Fibroblast of lung (primary cell): Measurements from ENCODE around the gene ODAD3. TPM values are rescaled to one million over a fixed set of nuclear protein-coding genes. Genes with fewer than 3 reads are reported as not detected.

Experiments
- DNase-seq, 2 donors: peaks; one replicate each; pipeline versions ENCODE4 v3.0.0 to v3.0.0-alpha.2; 2010; ENCODE audit warnings: low read depth in 2 of 2
- H2AFZ ChIP-seq: 2 replicates; pipeline ENCODE4 v1.5.1; 2012; ENCODE audit warnings: low read length, control low read depth, inconsistent platforms
- H3K27ac ChIP-seq: 2 replicates; pipeline ENCODE4 v1.5.1; 2011; ENCODE audit warnings: low read length, control low read depth; ENCODE audit not compliant: insufficient read depth
- H3K27me3 ChIP-seq: 2 replicates; pipeline ENCODE4 v1.5.1; 2011; ENCODE audit warnings: mild to moderate bottlenecking, low read length; ENCODE audit not compliant: control insufficient read depth, insufficient read depth
- H3K36me3 ChIP-seq: 2 replicates; pipeline ENCODE4 v1.5.1; 2011; ENCODE audit warnings: low read length; ENCODE audit not compliant: control insufficient read depth, insufficient read depth
- H3K4me1 ChIP-seq: 2 replicates; pipeline ENCODE4 v1.5.1; 2011; ENCODE audit warnings: low read length; ENCODE audit not compliant: control insufficient read depth, insufficient read depth; ENCODE audit errors: extremely low read depth
- H3K4me2 ChIP-seq: 2 replicates; pipeline ENCODE4 v1.5.1; 2011; ENCODE audit warnings: low read length, control low read depth; ENCODE audit not compliant: insufficient read depth; ENCODE audit errors: extremely low read depth
- H3K4me3 ChIP-seq, 4 experiments: fragments of 200-600 bp in 1 of 4; sonication (generic) in 1 of 4; replicated peaks in 1 of 4; 2 replicates each; pipeline ENCODE4 v1.5.1; 2011 to 2016; ENCODE audit warnings: low read length in 4 of 4, low read depth in 3 of 4, mild to moderate bottlenecking in 3 of 4, control low read depth in 2 of 4, inconsistent platforms in 1 of 4, mixed read lengths in 1 of 4; ENCODE audit not compliant: insufficient read depth in 1 of 4; ENCODE audit errors: control extremely low read depth in 1 of 4
- H3K79me2 ChIP-seq: 2 replicates; pipeline ENCODE4 v1.5.1; 2012; ENCODE audit warnings: mild to moderate bottlenecking, low read length, inconsistent platforms; ENCODE audit not compliant: control insufficient read depth, insufficient read depth
- H3K9ac ChIP-seq: 2 replicates; pipeline ENCODE4 v1.5.1; 2011; ENCODE audit warnings: mild to moderate bottlenecking, low read length, control low read depth; ENCODE audit not compliant: insufficient read depth
- H3K9me3 ChIP-seq: 2 replicates; pipeline ENCODE4 v1.5.1; 2012; ENCODE audit warnings: low read depth, low read length; ENCODE audit not compliant: control insufficient read depth, insufficient read depth
- H4K20me1 ChIP-seq: 2 replicates; pipeline ENCODE4 v1.5.1; 2011; ENCODE audit warnings: low read length; ENCODE audit not compliant: control insufficient read depth, insufficient read depth; ENCODE audit errors: extremely low read depth
- CTCF ChIP-seq, 2 donors: IDR thresholded peaks in 1 of 2; conservative IDR thresholded peaks in 1 of 2; 1 replicate in 1 of 2; 2 replicates in 1 of 2; pipeline ENCODE4 v1.5.1; 2011 to 2012; ENCODE audit warnings: low read length in 2 of 2, control low read depth in 1 of 2, inconsistent platforms in 1 of 2, low read depth in 1 of 2, mild to moderate bottlenecking in 1 of 2
- EZH2 ChIP-seq: IDR thresholded peaks from 2 replicates; pipeline ENCODE4 v1.5.1; 2012; ENCODE audit warnings: low read length, control low read depth, mild to moderate bottlenecking; ENCODE audit errors: missing control alignments
- polyA plus RNA-seq, 2 donors: library from polyadenylated mRNA; depleted of rRNA in 1 of 2; stranded (reverse) in 1 of 2; unstranded in 1 of 2; fragments of >200 nt; gene quantifications; 2 replicates each; pipeline ENCODE4 v1.2.1, GENCODE V29; 2011 to 2012; ENCODE audit warnings: missing spikeins in 1 of 2
- total RNA-seq: library from RNA; depleted of rRNA; stranded (reverse); fragments of >200 nt; gene quantifications from 2 replicates; pipeline ENCODE4 v1.2.1, GENCODE V29; 2014

ODAD3 gene
- total and polyA plus RNA-seq, 2 donors (not counting 1 experiment from before 2014, with no cell fraction given) = 0.32 to 0.66 TPM

GRCh38 chr19:11465600-11465999, 30.7 kb upstream of the ODAD3 start:
- Histone ChIP-seq H3K9ac (no peak overlapping the region), H3K4me3 (no peak overlapping the region), H4K20me1 (no peaks in the 10 kb centered on the region), H3K27me3 (no peaks in the 10 kb centered on the region), H3K27ac (no peak overlapping the region), H2AFZ (no peak overlapping the region), H3K36me3 (no peaks in the 10 kb centered on the region), H3K4me1 (no peaks in the 10 kb centered on the region), H3K4me2 (no peak overlapping the region), H3K9me3 (no peaks in the 10 kb centered on the region), H3K79me2 (no peaks in the 10 kb centered on the region)
- no peak for TF ChIP-seq CTCF (conservative IDR thresholded peaks at IDR 0.05 in 1 of 2, IDR thresholded peaks at IDR 0.05 in 1 of 2; ENCODE audit: low read depth in 1 of 2, low read length in 2 of 2)
- no peak for TF ChIP-seq EZH2
- DNase-seq = no peak

- Histone ChIP-seq H3K4me2 (no peak overlapping the region), H3K9ac (no peak overlapping the region), H3K4me1 (no peaks in the 10 kb centered on the region), H2AFZ (no peak overlapping the region), H3K4me3 (no peak overlapping the region), H4K20me1 (no peaks in the 10 kb centered on the region), H3K9me3 (no peaks in the 10 kb centered on the region), H3K27me3 (no peaks in the 10 kb centered on the region), H3K36me3 (no peaks in the 10 kb centered on the region), H3K79me2 (no peaks in the 10 kb centered on the region), H3K27ac (no peak overlapping the region)
- no peak for TF ChIP-seq EZH2
- TF ChIP-seq CTCF (conservative IDR thresholded peaks at IDR 0.05 in 1 of 2, IDR thresholded peaks at IDR 0.05 in 1 of 2; ENCODE audit: low read depth in 1 of 2, low read length in 2 of 2) = no peak
- no peak for DNase-seq
Observed at GRCh38 chr19:11464333-11465265, 29.7 kb upstream of the ODAD3 start.

DNA sequence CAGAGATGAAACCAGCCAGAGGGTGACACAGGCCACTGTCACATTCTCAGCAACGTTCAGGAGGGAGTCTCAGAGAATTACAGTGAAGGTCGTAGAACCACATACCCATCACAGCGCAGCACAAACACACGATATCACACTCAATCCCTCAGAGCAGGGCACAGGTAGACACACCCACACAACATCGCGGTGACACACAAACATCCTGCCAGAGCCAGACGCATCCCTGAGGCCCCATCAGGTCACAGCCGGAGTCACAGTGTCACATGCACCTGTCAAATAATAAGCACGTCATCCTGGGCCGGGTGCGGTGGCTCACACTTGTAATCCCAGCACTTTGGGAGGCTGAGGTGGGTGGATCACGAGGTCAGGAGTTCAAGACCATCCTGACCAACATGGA, 28.5 kb upstream of the ODAD3 start:
- Histone ChIP-seq H3K79me2 (no peaks in the 10 kb centered on the region), H3K27me3 (no peaks in the 10 kb centered on the region), H3K27ac (no peak overlapping the region), H4K20me1 (no peaks in the 10 kb centered on the region), H3K36me3 (no peaks in the 10 kb centered on the region), H2AFZ (no peak overlapping the region), H3K4me2 (no peak overlapping the region), H3K9ac (no peak overlapping the region), H3K9me3 (no peaks in the 10 kb centered on the region), H3K4me1 (no peaks in the 10 kb centered on the region), H3K4me3 (no peak overlapping the region)
- DNase-seq = no peak
- TF ChIP-seq CTCF (conservative IDR thresholded peaks at IDR 0.05 in 1 of 2, IDR thresholded peaks at IDR 0.05 in 1 of 2; ENCODE audit: low read depth in 1 of 2, low read length in 2 of 2) (no peak), EZH2 (no peak)
